Neuron (in vitro differentiated cells): Measurements from ENCODE around the gene TMEM167B.

Experiments used
- H2AFZ ChIP-seq: one replicate; pipeline ENCODE4 v1.6.1; 2013; ENCODE audit warnings: low read depth, mild to moderate bottlenecking, inconsistent platforms, low read length, moderate library complexity
- H3K27me3 ChIP-seq: one replicate; pipeline ENCODE4 v1.6.1; 2013; ENCODE audit warnings: low read length; ENCODE audit not compliant: insufficient read depth
- H3K36me3 ChIP-seq: one replicate; pipeline ENCODE4 v1.6.1; 2013; ENCODE audit warnings: low read length; ENCODE audit not compliant: insufficient read depth
- H3K4me1 ChIP-seq: one replicate; pipeline ENCODE4 v1.6.1; 2013; ENCODE audit warnings: low read length; ENCODE audit not compliant: insufficient read depth
- H3K4me3 ChIP-seq: 2 replicates; pipeline ENCODE4 v1.5.1; 2013; ENCODE audit warnings: mild to moderate bottlenecking, low read length, moderate library complexity
- H3K9me3 ChIP-seq: one replicate; pipeline ENCODE4 v1.6.1; 2013; ENCODE audit warnings: low read length

Gene TMEM167B

DNA sequence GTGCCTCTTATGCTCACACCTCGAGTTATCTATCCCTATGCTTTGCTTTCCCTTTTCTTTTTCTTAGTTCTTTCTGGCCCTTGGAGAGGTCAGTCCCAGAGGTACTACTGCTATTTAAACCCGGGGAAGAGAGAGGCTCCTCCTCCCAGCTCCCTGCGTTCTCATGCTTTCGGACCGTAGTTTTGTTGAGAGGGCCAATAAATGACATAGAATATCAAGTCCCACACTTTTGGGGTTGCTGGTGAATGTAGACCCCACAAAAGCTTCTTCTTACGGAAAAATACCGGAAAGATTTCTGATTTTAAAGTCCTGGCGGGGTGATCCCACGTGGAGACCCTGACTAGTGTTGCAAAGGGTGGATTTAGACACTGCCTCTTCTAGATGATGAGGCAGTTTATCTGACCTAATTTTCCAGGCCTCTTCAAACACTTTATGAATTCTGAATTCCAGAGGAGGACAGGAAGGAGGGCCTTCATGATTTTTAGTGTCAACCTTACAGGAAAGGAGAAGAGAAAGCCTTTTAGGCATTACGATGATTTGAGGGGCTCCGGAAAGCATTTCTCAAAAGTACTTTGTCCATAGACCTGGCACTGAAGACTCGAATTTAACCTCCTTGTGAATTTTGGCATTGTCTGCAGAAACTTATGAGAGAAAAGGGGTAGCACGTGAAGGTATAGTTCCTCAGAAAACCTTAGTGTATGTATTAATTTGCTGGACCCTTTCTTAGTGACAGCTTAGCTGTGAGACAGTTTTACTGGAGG, 694 bp downstream of the TMEM167B start:
- Histone ChIP-seq H3K27me3 (no peaks in the 10 kb centered on the region), H2AFZ (peak overlapping the region; percentile 93), H3K4me1 (peaks cover 17% of the 10 kb centered on the region), H3K4me3 (peak overlapping the region; percentile 79), H3K9me3 (no peaks in the 10 kb centered on the region), H3K36me3 (peaks cover 21% of the 10 kb centered on the region)

DNA sequence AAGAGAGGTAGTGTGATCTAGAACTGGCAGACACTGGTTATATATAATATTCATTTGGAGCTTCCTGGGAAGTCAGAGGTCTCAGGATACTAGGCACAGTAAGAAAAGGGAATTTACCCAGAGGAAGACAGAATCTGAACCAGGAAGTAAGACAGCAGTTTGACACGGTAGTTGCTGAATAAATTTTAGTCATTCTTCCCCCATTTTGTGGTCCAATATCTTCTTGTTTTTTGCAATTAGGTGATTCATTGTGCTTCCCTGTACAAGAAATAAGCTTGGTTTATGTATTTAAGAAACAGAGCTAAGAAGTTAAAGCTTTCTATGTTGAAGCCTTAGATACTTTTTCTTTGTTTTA, 1.3 kb downstream of the TMEM167B start:
- Histone ChIP-seq H3K9me3 (no peaks in the 10 kb centered on the region), H3K36me3 (peaks cover 26% of the 10 kb centered on the region), H3K4me1 (peaks cover 17% of the 10 kb centered on the region), H3K27me3 (no peaks in the 10 kb centered on the region), H3K4me3 (peak overlapping the region; percentile 79), H2AFZ (no peak overlapping the region)

DNA sequence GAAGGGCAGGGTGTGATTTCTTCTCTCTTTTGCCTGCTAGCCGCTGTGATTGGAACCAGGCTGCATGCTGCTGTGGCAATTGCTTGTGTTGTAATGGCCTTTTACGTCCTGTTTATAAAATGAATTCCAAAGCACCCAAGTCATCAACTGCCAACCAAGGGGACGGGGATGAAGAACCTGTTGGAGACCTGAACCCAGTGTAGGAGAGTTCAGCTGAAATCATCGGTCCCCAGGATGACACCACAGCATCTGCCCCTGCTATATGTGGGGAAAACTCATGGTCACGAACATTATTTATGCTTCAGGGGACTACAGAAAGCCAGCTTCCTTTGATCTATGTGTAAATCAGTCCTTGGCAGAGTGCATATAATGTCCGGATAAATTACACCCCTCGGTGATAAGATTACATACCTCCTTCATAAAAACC, 3.8 kb downstream of the TMEM167B start:
- Histone ChIP-seq H3K4me3 (no peak overlapping the region), H3K9me3 (no peaks in the 10 kb centered on the region), H2AFZ (no peak overlapping the region), H3K4me1 (peaks cover 17% of the 10 kb centered on the region), H3K27me3 (no peaks in the 10 kb centered on the region), H3K36me3 (peaks cover 26% of the 10 kb centered on the region)

DNA sequence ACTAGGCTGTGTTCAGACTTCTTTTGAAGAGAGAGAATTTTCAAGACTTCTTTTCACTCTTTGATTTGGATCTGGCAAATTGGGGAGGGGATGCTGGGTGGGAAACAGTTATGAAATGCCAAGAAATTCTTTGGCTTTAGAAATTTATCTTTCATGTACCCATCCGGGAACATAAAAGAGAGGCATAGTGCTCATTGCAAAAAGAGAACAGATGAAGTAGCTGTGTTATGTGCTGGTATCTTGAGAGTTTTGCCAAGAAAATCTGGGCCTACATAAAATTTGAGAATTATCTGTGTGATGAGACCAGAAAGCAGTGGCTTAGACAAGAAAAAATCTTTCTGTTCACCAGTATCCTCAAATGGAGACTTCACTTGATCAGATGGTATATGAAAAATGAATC, 4.3 kb downstream of the TMEM167B start:
- Histone ChIP-seq H2AFZ (no peak overlapping the region), H3K36me3 (peaks cover 26% of the 10 kb centered on the region), H3K27me3 (no peaks in the 10 kb centered on the region), H3K9me3 (no peaks in the 10 kb centered on the region), H3K4me1 (peaks cover 21% of the 10 kb centered on the region), H3K4me3 (no peak overlapping the region)

DNA sequence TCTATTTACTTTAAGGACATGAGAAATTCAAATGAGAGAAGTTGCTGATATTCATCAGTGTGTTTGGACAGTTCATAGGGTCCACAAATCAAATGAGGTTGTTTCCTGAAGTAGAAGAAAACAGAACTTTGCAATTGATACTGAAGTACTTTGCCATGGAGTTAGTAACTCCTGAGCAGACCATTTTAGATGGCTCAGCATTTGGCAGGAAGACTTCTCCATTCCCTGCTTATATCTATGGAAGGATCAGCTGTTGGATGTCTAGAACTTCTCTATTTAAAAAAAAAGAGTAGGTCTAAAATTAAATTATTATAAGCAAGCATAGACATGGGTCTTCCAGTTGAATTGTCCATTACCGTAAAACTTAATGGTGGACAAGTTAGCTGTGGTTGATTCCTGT, 5.1 kb downstream of the TMEM167B start:
- H3K4me1 ChIP-seq, result peaks cover 21% of the 10 kb centered on the region
- H3K27me3 ChIP-seq, result no peaks in the 10 kb centered on the region
- peaks cover 26% of the 10 kb centered on the region for H3K36me3 ChIP-seq
- no peak overlapping the region for H2AFZ ChIP-seq
- H3K4me3 ChIP-seq, result no peak overlapping the region
- no peaks in the 10 kb centered on the region for H3K9me3 ChIP-seq

DNA sequence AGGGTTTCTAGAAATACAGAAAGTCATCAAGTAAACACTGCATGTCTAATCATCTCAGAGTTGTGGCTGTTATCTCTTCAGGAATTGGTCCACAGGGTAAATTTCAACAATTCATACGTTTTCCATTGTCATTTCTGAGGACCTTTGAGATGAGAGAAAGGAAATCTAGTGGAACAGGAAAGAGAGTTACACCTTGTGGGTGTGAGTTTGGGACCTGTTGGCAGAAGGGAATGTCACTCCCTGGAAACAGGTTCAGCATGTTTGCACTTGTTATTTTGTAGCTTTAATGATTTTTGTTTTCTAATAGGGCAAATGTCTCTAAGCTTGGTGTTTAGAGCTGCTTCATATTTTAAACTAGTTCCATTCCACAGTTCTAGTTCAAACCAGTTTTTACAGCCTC, 5.6 kb downstream of the TMEM167B start:
- Histone ChIP-seq H3K9me3 (no peaks in the 10 kb centered on the region), H3K4me3 (no peak overlapping the region), H3K27me3 (no peaks in the 10 kb centered on the region), H3K36me3 (peaks cover 26% of the 10 kb centered on the region), H2AFZ (no peak overlapping the region), H3K4me1 (peaks cover 20% of the 10 kb centered on the region)

DNA sequence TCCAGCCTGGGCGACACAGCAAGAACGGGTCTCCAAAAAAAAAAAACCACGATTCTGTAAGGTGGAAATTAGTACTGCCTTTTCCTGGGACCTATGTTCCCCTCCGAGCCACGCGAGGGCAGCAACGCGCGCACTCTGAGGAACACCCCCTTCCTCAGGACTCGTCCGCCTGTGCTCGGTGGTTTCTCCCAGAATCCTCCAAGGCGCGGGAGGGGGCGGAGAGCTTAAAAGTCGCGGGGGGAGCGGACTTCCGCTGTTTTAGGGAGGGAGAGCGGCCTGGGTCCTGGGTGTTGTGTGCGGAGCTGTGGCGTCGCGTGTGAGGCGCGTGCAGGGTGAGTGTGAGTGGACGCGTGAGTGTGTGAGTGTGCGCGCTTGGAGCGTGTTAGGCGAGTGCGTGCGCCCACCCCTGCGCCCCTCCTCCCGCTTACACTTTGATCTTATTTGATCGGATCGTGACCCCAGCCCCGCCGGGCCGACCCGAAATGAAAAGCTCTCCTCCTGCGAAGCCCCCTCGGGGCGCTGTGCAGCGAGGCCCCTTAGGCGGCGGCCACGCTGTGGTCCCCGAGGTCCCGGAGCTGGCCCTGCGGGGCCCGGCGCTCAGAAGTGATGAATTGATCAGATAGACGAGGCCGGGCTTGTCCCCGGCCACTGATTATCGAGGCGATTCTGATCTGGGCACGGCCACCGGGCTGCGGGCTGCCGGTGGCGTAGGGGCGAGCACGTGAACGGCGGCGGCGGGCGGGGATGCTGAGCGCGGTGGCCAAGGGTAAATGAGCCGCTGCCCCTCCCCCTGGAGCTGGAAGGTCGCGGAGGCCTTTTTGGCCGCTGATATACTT, 9.6 kb downstream of the TMEM167B start:
- H3K4me3 ChIP-seq, result peak overlapping the region; percentile 61

DNA sequence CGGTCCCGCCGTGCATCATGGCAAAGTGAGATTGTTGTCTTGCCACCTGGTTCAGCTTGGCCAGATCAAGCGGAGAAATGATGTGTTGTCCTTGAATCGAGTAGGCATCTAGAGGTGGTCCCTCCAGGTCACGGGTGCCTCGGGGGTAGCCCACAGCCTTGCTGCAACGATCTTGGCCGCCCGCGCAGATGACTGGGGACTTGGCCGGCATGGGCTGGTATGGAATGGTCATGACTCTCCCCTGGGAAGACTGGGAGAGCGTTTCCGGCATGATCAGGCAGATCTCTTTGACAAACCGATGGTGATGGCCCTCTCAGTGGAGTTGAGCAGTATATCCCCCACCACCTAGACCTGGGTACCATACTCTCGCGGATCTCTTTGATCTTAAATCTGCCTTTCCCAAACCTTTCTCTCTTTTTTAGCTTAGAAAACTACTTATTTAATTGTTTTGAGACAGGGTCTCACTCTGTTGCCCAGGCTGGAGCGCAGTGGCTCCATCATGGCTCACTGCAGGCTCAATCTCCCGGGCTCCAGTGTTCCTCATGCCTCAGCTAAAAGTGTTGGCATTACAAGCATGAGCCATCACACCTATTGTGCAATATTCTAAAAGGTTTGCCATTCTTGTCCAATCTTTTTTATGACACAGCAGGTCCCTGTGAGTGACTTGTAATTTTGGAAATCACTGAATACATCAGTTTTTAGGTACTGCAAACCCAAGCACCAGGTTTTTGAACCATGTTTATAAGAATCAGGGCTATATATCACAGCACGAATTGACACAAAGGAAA, 14.0 kb downstream of the TMEM167B start:
- H2AFZ ChIP-seq, result no peak overlapping the region

More for the DNA sequence above, 9.6 kb downstream of the TMEM167B start:
- H3K9me3 ChIP-seq, result no peaks in the 10 kb centered on the region
- peaks cover 19% of the 10 kb centered on the region for H3K36me3 ChIP-seq
- peaks cover 3% of the 10 kb centered on the region for H3K4me1 ChIP-seq
- H3K27me3 ChIP-seq, result no peaks in the 10 kb centered on the region
- H2AFZ ChIP-seq, result no peak overlapping the region

DNA sequence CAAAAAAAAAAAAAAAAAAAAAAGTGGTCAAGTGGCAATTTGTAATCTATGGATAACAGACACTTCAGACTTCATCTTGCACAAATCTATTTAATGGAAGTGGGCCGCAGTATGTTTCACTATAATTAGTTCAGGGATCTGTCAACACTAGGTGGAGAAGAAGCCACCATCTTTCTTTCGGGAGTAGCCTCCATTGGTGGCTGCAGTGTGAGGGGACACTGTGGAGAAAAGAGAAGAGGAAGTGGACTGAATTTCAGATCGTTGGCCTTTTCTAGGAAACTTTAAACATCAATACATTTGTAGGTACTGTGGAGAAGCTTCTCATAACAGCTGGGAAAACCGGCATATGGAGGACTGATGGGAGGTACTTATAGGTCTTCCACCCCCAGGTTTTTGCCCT, 15.3 kb downstream of the TMEM167B start:
- Histone ChIP-seq H2AFZ (no peak overlapping the region), H3K27me3 (no peaks in the 10 kb centered on the region), H3K4me1 (no peaks in the 10 kb centered on the region)

More for the DNA sequence above, 14.0 kb downstream of the TMEM167B start:
- Histone ChIP-seq H3K9me3 (no peaks in the 10 kb centered on the region), H3K36me3 (peaks cover 8% of the 10 kb centered on the region), H3K4me3 (no peak overlapping the region), H3K4me1 (peaks cover 2% of the 10 kb centered on the region), H3K27me3 (no peaks in the 10 kb centered on the region)

DNA sequence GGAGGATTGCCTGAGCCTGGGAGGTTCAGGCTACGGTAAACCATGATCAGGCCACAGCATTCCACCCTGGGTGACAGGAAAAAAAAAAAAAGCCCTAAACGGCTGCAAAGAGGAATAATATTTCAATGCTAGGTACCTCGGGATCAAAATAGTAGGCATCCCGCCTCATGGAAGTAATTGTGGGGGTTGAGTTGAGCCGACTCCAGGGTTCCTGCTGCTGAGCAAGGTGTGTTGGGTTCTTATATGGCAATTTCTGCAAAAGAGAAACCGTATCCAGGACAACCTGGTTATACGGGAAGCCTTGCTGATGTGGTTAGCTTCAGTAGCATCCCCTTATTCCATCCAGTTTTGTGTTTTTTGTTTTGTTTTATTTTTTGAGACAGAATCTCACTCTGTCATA, 17.2 kb downstream of the TMEM167B start:
- Histone ChIP-seq H3K36me3 (no peaks in the 10 kb centered on the region), H3K27me3 (no peaks in the 10 kb centered on the region), H2AFZ (no peak overlapping the region), H3K9me3 (no peaks in the 10 kb centered on the region), H3K4me1 (peaks cover 12% of the 10 kb centered on the region), H3K4me3 (no peak overlapping the region)

More for the DNA sequence above, 15.3 kb downstream of the TMEM167B start:
- Histone ChIP-seq H3K36me3 (peaks cover 8% of the 10 kb centered on the region), H3K9me3 (no peaks in the 10 kb centered on the region), H3K4me3 (no peak overlapping the region)

DNA sequence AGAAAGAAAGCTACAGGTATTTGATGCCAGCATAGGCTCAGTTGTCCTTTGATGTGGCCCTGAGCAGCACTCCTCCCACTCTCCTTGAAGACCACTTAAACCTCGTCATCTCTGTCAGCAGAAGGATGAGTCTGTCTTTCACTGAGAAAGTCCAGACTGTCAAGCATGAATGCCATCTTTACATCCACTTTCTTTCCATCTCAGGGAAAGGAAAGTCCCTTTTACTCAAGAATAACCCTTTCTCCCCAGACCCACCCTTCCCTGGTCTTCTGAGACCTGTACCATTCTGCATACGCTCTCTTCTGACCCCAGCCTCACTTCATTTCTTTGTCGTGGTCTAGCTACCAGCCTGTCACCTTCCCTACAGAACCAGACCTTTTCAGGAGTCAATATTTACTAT, 19.3 kb downstream of the TMEM167B start:
- H3K9me3 ChIP-seq, result no peaks in the 10 kb centered on the region
- peaks cover 27% of the 10 kb centered on the region for H3K4me1 ChIP-seq
- no peak overlapping the region for H2AFZ ChIP-seq
- H3K4me3 ChIP-seq, result no peak overlapping the region
- peaks cover 2% of the 10 kb centered on the region for H3K27me3 ChIP-seq
- no peaks in the 10 kb centered on the region for H3K36me3 ChIP-seq

DNA sequence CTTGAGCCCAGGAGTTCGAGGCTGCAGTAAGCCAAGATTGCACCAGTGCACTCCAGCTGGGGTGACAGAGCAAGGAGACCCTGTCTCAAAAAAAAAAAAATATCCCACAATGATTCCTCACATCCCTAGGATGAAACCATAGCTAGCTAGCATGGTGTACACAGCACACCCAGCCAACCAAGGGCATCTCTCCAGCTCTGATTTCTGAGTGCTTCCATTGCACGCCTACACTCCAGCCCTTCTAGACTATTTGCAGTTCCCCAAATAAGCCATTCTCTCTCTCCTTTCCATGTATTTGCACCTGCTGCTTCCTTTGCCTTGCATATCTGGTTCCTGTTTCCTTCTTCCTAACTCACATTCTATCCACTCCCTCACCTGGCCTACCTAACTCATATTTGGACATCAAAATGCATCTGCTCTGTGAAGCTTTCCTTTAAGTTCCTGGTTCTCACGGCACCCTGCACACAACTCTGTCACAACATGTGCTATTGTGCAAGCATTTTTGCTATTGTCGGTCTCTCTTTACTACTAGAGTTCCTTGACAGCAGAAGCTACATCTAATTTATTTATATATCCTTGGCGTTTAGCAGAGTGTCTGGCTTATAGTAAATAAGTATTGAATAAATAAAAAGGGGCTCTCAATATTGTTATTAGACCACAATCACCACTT, 21.0 kb downstream of the TMEM167B start:
- Histone ChIP-seq H3K4me1 (peaks cover 27% of the 10 kb centered on the region), H3K27me3 (peaks cover 2% of the 10 kb centered on the region), H3K9me3 (no peaks in the 10 kb centered on the region), H3K4me3 (peak overlapping the region; percentile 56), H3K36me3 (no peaks in the 10 kb centered on the region), H2AFZ (no peak overlapping the region)
